ENCODE results near the gene CAV3.
"Not testable (repeated sequence)": the region's sequence is repeated elsewhere in the genome, so short reads cannot be mapped to it uniquely, and the experiment has no call there.

CAV3 gene

DNA sequence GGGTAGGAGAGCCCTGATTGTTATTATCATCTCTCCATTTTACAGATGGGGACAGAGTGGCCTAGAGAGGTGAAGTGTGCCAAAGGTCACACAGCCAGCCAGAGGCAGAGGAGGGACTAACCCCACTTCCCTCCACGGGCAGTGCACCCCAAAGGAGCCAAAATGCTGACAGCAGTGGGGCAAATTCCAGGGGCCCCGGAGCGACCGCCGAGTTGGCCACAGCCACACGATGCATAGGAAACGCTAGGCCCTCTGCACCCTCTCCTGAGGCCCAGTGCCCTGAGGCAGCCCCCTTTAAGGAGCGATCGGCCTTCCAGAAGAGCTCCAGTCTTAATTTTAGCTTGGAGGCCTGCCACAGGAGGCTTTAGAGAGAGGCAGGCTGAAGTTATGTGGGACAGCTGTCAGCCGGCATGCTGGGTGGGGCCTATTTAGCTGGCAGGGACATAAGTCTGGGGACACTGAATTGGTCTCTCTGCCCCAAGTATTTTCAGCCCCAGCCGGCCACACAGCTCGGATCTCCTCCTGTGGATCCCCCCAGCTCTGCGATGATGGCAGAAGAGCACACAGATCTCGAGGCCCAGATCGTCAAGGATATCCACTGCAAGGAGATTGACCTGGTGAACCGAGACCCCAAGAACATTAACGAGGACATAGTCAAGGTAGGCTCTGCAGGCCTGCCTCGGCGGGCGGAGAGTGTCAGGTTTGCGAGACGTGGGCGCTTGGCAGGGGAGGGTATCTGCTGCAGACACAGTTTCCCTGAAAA is at the start of gene CAV3:
CAV3 (plus strand) TSS at position 471 of the 763 bp plus-strand sequence; CDS start at position 546, 75 bp downstream.
- DNase-seq, result no peak

DNA sequence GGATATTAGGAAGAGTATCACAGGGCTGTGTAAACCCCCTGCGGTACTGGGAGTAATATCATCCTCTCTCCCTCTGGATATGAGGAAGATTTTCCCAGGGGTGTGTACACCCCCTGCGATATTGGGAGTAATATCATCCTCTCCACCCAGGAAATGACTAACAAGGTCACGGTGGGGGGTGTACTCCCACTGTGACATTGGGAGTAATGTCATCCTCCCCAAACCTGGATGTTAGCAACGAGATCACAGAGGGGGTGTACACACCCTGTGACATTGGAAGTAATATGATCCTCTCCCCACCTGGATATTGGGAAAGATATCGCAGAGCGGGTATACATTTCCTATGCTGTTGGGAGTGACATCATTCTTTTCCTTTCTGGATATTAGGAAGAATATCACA is 48.6 kb upstream of the CAV3 start:
- DNase-seq, result not testable (repeated sequence)

DNA sequence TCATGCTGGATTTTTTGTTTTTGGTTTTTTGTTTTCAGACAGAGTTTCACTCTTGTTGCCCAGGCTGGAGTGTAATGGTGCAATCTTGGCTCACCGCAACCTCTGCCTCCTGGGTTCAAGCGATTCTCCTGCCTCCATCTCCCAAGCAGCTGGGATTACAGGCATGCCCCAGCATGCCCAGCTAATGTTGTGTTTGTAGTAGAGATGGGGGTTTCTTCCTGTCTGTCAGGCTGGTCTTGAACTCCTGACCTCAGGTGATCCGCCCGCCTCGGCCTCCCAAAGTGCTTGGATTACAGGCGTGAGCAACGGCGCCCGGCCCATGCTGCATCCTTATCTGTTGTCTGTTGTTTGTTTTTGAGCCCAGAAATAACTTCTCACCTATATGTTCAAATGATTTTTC is 42.3 kb upstream of the CAV3 start:
- DNase-seq, result not testable (repeated sequence)

- DNase-seq, result no peak
Measured at GRCh38 chr3:8702560-8702959, 31.0 kb upstream of the CAV3 start.

GRCh38 chr3:8705575-8705974 is 28.0 kb upstream of the CAV3 start:
- DNase-seq, result no peak

DNA sequence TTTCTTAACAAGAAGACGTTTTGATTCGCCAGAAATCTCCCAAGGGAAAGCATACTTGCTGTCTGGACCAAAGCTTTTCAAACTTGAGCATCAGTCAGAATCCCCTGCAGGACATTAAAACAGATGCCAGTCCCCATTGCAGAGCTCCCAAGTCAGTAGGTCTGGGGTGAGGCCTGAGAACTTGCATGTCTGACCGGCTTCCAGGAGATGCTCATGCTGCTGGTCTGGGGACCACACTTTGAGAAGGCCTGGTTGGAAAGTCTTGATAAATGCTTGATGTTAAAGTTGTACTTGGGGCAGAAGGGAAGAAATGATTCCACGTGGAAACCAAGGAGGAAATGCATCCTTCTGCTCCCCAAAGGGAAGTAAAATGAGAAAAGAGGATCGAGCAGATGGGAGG is 24.3 kb upstream of the CAV3 start:
- no peak for DNase-seq

GRCh38 chr3:8709801-8710507 is 23.6 kb upstream of the CAV3 start:
- no peak for DNase-seq

GRCh38 chr3:8712045-8712907 is 21.3 kb upstream of the CAV3 start:
- no peak for DNase-seq

GRCh38 chr3:8712908-8713255 is 20.7 kb upstream of the CAV3 start:
- no peak for DNase-seq

DNA sequence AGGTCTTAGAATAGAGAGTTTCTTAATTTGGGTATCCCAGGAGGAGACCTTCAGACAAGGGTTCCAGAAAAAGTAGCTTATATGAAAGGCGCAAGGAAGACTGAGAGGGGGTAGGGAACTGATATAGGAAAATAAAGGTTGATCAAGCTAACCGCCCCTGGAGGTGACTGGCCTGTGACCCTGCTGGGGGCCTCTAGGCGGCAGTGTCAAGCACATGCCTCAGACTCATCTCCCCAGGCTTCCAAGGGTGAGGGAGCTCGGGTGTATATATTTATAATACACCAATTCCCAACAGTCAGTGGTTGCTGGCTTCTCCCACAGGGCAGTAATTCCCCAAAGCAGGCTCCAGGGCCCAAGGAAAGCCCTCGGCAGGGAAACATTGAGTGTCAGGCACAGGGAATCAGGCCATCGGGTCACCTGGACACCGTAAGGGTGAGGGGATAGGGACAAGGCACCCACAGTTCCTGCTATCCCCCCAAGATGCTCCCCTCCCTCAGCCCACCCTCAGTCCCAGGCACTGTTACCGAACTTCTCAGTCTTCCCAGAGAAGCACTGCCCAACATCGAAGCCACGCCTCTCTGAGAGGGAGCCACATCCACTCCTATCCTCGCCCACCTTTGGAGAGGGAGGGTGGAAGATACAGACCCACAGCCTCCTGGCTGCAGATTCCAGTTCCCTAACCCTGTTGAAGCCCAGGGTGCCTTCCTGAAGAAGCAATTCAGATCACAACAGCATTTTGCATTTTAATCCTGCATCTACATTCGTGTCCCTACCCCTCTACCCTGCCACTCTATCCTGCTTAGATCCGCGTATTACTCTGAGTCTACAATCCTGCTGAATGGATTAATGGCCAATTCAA is 19.5 kb upstream of the CAV3 start:
- DNase-seq, result no peak

DNA sequence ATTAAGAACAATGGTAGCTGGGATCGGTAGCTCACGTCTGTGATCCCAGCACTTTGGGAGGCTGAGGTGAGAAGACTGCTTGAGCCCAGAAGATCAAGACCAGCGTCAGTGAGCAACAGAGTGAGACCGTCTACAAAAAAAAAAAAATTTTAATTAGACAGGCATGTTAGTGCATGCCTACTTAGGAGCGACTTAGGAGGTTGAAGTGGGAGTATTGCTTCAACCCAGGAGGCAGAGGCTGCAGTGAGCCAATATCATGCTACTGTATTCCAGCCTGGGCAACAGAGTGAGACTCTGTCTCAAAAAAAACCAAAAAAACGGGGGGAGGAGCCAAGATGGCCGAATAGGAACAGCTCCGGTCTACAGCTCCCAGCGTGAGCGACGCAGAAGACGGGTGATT is 17.8 kb upstream of the CAV3 start:
- DNase-seq, result not testable (repeated sequence)

DNA sequence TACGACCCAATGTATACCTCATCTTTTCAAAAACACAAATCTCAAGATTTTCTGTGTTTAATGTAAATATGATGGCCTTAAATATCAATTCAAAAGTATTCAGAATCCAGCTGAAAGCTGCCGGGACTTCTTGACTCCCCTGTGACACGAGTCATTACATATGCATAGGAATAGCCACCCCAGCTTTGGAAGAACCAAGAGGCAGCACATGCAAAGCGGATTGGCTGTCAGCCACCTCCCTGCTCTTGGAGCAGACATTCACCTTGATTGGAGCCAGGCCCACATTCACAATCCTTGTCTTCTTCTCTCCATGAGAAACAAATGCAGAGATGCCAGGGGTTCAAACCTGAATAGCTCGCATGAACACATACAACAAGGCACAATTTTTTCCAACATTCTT is 10.8 kb upstream of the CAV3 start:
- DNase-seq, result no peak

DNA sequence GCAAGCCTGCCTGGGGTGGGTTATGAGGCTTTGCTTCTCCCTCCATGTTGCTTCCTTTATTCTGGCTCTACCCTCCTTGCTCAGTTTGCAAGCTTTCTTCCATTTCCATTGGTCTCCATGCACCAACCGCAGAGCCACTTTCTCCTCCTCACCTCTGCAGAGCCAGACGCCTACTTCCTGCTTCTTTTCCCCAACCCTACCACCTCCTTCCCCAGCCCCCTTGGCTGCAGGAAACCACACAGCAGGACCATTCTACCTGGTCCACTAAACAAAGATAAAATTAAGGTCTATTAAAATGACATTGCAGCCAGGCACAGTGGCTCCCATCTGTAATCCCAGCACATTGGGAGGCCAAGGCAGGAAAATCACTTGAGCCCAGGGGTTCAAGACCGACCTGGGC is 10.0 kb upstream of the CAV3 start:
- no peak for DNase-seq

GRCh38 chr3:8724108-8724752 is 9.4 kb upstream of the CAV3 start:
- DNase-seq, result no peak

DNA sequence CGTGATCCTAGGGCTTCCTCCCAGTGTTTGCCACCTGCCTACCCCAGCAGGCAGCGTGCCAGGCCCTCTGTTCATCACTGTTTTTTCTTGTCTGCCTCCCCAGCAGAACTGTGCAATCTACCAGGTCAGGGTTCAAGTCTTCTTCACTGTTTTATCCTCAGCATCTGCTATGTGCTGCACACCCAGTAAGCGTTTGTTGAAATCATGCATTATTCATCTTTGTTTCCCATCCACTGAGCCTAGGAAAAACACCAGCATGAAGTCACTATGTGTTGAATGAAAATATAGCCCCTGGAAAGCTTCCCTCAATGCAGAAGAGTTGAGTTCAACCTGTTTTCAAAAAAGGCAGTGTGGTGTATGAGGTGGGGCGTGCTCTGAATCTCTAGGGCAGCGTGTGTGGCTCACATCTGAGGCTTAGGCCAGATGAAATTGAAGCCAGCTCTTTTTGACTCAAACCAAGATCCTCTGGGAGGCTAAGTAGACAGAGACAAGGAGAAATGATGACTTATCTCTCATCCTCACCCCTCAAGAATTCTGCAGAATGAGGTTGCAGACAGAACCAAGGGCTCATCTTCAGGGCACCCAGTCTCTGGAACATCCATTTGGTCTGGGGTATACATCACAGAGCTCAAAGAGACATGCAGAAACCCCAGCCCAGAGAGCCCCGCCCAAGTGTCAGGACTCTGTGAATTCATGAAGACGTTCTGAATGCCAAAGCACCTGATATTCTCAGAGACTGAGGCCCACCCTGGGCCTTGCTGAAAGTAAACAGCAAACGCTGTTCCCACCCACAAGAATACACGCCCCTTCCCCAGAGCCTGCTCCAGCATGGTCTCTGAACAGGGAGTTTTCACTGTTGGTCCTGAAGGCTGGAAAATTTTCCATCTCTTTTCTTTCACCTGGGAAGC is 5.7 kb upstream of the CAV3 start:
- no peak for DNase-seq

- no peak for DNase-seq
Measured at GRCh38 chr3:8729479-8729878, 4.1 kb upstream of the CAV3 start.

DNA sequence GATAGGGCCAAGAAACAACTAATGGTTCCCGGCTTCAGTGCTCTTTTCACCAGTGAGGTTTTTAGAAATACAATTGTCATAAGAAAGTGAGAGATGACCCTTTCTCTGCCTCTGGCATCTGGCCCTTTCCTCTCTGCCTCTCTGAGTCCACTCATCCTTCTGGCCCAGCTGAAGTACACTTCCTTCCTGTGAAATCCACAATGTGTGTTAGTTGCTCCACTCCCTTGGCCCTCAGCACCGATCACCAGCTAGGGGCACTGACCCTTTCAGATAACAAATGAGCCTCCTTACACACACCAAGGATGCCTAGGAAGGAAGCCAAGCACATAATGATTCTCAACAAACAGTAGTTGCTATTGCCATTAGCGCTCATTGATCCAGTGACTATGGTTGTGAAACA is 2.9 kb upstream of the CAV3 start:
- DNase-seq, result no peak

GRCh38 chr3:8732413-8732812 is 1.2 kb upstream of the CAV3 start:
- DNase-seq, result no peak

DNA sequence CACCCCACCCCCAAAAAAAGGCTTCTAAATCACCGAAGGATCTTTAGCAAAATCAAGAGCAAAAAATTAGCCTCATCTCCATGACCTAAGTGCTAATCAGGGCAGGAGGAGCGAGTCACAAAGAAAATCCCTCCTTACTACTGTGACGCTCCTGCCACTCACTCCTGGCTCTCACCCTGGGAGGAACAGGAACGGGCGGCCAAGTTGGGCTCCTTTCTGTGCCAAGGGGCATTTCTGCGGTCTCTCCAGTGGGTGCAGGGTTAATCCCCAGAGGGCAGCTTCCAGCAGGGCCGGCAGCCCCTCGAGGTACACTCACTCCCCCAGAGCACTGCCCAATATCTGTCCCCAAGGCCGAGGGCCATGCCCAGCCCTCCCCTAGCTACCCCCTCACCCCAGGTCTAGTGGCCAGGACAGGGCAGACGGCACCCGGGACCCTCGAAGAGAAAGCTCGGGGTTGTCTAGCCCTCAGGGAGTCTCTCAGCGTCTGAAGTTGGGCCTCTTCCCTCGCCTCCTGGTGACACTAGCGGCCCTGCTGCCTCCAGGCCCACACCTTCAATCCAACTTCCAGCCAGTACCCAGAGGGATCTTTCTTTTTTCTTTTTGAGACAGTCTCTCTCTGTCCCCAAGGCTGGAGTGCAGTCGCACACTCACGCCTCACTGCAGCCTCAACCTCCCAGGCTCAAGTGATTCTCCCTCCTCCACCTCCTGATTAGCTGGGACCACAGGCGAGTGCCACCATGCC is 706 bp downstream of the CAV3 start:
- DNase-seq, result no peak

- DNase-seq, result no peak
Measured at GRCh38 chr3:8734908-8735307, 1.3 kb downstream of the CAV3 start.

Data from NCI-H510A (cell line).